GM19468 (cell line): ENCODE results near the gene ITGB2.

Source experiments
- ATAC-seq: cut with Tn5 transposase; IDR thresholded peaks from one replicate; pipeline ENCODE4 v1.9.1; 2021; ENCODE audit warnings: mild to moderate bottlenecking, moderate library complexity, moderate number of reproducible peaks; ENCODE audit not compliant: unreplicated experiment; ENCODE audit errors: extremely low read depth

The ITGB2 gene

GRCh38 chr21:44838039-44838895 lies 82.4 kb downstream of the ITGB2 start:
- no peak for ATAC-seq

DNA sequence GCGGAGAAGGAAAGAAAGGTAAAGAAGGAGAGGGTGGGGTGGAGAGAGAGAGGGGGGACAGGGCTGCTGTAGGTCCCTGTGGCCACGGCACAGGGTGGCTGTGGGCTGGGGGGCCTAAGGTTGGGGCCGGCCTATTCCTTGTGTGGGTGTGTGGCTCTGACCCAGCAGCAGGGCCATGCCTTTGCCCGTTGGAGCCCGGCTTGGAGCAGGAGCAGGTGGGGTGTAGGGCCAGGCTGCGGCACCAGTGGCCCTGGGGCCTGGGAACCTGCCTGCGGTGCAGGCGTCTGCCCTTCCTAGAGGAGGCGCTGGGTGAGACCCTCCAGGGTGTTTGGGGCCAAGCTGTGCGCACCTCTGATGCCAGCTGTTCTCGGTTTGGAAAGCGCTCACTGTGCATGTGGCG lies 83.2 kb downstream of the ITGB2 start:
- ATAC-seq: no peak

GRCh38 chr21:44836666-44837471 lies 83.8 kb downstream of the ITGB2 start:
- no peak for ATAC-seq

DNA sequence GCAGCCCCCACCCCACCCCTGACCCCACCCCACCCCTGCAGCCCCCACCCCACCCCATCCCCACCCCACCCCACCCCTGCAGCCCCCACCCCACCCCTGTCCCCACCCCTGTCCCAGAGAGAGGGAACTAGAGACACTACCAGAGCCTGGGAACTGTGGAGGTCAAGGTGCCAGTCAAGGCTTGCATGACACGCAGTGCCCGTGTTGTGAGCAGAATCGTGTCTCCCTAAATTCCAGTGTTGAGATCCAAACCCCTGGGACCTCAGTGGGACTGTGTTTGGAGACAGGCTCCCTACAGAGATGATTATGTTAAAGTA lies 84.4 kb downstream of the ITGB2 start:
- no peak for ATAC-seq
